ENCODE data around the gene SFPQ.

DNA sequence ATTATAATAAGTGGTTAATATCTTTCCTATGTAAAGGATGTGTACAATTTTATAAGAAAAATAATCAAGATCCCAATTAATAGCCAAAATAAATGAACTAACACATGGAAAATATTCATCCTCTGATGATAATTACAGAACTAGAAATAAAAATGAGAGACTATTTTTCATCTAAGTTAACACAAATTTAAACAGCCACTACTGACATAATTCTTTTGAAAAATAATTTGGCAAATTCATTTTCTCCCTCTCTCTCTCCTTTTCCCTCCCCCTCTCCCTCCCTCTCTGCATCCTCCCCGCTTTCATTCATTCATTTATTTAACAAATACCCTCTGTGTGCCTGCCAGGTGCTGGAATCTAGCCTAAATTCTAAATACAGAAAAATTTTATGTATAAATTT is 10.3 kb upstream of the SFPQ start:
- TF ChIP-seq CTCF (IDR thresholded peaks at IDR 0.05) (no peak), POLR2A (IDR thresholded peaks at IDR 0.05) (no peak)

All from upper lobe of left lung (tissue), 4 donors.